ENCODE results near the gene GRIK3. TPM values are rescaled to one million over a fixed set of nuclear protein-coding genes. Genes with fewer than 3 reads are reported as not detected.

GRIK3 gene
- polyA plus RNA-seq, 2 of the 4 experiments (the other 2 are of a cell fraction), result not detected

GRCh38 chr1:36981126-36981525, 53.2 kb downstream of the GRIK3 start:
- Histone ChIP-seq H3K27ac (no peak overlapping the region), H3K9me3 (no peaks in the 10 kb centered on the region), H3K4me2 (no peak overlapping the region), H3K4me3 (no peak overlapping the region), H3K4me1 (no peaks in the 10 kb centered on the region)
- ATAC-seq, result no peak
- ChIA-PET CTCF (interaction anchor here (0.9 kb wide), 1 partner anchor 44 kb away, joined by 4 read pairs; no protein-coding TSS in a partner anchor), POLR2A (no interaction called here)
- FAIRE-seq, result no peak
- TF ChIP-seq PBX3 (IDR thresholded peaks at IDR 0.05) (no peak), FOSB (CRISPR knock-in tag; IDR thresholded peaks at IDR 0.05) (no peak), RARB (CRISPR knock-in tag; IDR thresholded peaks at IDR 0.05) (no peak), ELK1 (IDR thresholded peaks at IDR 0.05; ENCODE audit: low read depth, low read length) (no peak), KDM1A (IDR thresholded peaks at IDR 0.05; ENCODE audit: low read depth) (no peak), EHMT2 (IDR thresholded peaks at IDR 0.05; ENCODE audit: low read depth) (no peak), HES2 (IDR thresholded peaks at IDR 0.05) (no peak), FOSL2 (IDR thresholded peaks at IDR 0.05) (no peak), FOSL2 (CRISPR knock-in tag; IDR thresholded peaks at IDR 0.05) (no peak), MAX (IDR thresholded peaks at IDR 0.05) (no peak), RCOR1 (IDR thresholded peaks at IDR 0.05; ENCODE audit: low read depth, low read length) (no peak), KDM5A (IDR thresholded peaks at IDR 0.05) (no peak), CBX8 (IDR thresholded peaks at IDR 0.05) (no peak), CTCF (IDR thresholded peaks at IDR 0.05) (no peak), USF2 (IDR thresholded peaks at IDR 0.05) (no peak), NR3C1 (IDR thresholded peaks at IDR 0.05) (no peak)
- no peak for DNase-seq (ENCODE audit: low read depth in 1 of 2, low spot score in 1 of 2)
- WGBS (ENCODE audit: missing lambda C conversion rate), result no CpG with 5 or more reads among the region's 2 CpGs

GRCh38 chr1:36977731-36978406, 56.4 kb downstream of the GRIK3 start:
- WGBS (ENCODE audit: missing lambda C conversion rate), result 43% methylated on average over 9 of the region's 9 CpGs
- no peaks in the 10 kb centered on the region for H3K4me1 ChIP-seq
- H3K4me3 ChIP-seq, result no peak overlapping the region
- no peak for ATAC-seq
- DNase-seq (ENCODE audit: low read depth in 1 of 2, low spot score in 1 of 2), result no peak
- FAIRE-seq, result no peak
- no peak overlapping the region for H3K4me2 ChIP-seq
- H3K27ac ChIP-seq, result no peak overlapping the region
- POLR2A ChIA-PET, result no interaction called here
- TF ChIP-seq RFX5 (IDR thresholded peaks at IDR 0.05) (no peak), E2F6 (IDR thresholded peaks at IDR 0.05; ENCODE audit: borderline replicate concordance, low read depth) (no peak), USF2 (IDR thresholded peaks at IDR 0.05) (no peak), MYC (IDR thresholded peaks at IDR 0.05; ENCODE audit: borderline replicate concordance, low read length) (no peak), POLR2A (IDR thresholded peaks at IDR 0.05; ENCODE audit: low read length) (no peak), RARB (CRISPR knock-in tag; IDR thresholded peaks at IDR 0.05) (no peak), FOSB (CRISPR knock-in tag; IDR thresholded peaks at IDR 0.05) (no peak), MAX (IDR thresholded peaks at IDR 0.05) (no peak), NPAS2 (CRISPR knock-in tag; IDR thresholded peaks at IDR 0.05; ENCODE audit: borderline replicate concordance) (no peak), HEYL (CRISPR knock-in tag; IDR thresholded peaks at IDR 0.05) (no peak), NFE2L2 (conservative IDR thresholded peaks at IDR 0.05; ENCODE audit: low read length) (no peak)
- CTCF ChIA-PET, result no interaction called here
- no peaks in the 10 kb centered on the region for H3K9me3 ChIP-seq
